HG02852 (cell line): Measurements from ENCODE around the gene SMIM28.
"Not testable (repeated sequence)": the region's sequence is repeated elsewhere in the genome, so short reads cannot be mapped to it uniquely, and the experiment has no call there.

Experiments
- ATAC-seq: cut with Tn5 transposase; IDR thresholded peaks from one replicate; pipeline ENCODE4 v1.9.1; 2021; ENCODE audit warnings: mild to moderate bottlenecking, moderate library complexity; ENCODE audit not compliant: unreplicated experiment

Gene SMIM28

DNA sequence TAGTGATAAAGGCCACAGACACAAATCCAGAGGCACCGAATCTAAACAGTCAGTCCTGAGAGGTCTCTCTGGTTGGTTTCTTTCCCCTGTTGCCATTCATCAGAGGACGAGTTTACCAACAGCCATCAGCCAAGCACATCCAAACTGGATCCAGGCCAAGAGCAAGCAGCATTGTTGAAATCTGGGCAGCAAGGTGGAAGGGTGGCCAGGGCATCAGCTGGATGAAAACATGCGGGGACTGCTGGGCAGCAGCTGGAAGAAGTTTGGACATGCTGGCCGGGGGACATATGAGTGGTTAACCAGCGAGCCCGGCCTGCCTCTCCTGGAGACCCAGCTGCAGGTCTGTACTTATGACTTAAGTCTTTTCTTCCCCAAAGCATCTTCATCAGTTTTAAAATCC, at the start of gene SMIM28:
Gene SMIM28, plus strand, starts transcription at position 62 of the 400 bp plus-strand sequence. Its CDS starts 168 bp downstream, at position 230.
- no peak for ATAC-seq

DNA sequence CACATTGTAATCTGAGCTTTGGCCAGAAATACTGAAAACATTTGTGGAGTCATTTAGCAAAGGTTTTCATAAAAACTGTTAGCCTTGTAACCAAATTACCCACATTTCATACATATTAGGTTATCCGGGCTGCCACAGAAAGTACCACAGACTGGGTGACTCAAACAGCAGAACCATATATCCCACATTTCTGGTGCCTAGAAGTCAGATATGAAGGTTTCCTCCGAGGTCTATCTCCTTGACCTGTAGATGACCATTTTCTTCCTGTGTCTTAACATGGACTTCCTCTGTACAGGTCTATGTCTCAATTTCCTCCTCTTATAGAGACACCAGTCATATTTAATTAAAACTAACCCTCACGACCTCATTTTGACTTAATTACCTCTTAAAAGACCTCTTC, 49.5 kb upstream of the SMIM28 start:
- ATAC-seq, result no peak

DNA sequence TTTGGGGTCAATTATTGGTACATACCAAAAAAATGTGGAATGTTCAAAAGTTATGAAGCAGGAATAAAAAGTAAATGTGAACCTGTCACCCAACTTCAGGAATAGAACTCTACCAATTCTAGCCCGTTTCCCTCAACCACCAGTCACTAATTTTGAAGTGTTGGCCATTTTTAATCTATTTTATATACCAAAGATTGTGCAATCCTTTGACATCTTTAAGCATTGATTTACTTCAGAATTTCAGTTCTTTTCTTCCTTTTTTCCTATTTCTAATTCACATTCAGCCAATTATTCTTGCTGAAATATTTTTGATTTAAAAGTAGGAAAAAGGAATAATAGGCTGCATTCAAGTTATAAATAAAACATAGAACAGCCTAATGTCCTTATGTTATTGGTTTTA, 46.9 kb upstream of the SMIM28 start:
- ATAC-seq, result no peak

DNA sequence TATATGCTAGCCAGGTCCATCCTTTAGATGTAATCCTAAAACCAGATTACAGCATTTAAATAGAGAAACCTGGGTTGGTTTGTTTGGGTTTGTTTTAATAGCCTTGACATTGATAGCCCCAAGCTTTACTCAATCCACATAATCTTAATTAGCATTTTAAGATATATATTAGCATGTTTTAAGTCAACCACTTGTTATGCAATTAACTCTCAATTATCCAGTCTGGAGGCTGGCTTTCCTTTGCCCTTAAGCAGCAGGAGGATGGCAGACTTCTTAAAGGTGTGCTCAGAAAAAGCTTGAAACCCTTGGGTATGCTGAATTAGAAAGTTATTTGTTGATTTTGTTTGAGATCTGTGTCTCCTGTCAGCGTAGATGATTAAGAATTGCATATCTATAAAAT, 46.3 kb upstream of the SMIM28 start:
- no peak for ATAC-seq

DNA sequence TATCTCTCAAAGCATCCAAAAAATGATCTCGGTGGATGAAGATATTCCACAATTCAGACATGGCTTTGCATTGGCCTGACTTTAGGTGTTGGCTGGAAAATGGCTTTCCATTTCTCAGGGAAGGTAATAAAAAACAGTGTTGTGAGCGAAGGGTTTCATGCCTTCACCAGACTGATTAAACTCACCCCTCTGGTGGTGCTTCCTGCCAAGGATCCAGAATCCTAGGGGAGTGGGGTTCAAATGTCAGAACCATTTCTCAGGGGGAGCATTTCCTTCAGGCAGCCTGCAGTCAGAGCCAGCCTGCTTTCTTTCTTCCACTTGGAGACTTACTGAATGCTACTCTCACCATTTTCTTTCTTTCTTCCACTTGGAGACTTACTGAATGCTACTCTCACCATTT, 45.7 kb upstream of the SMIM28 start:
- ATAC-seq, result no peak

DNA sequence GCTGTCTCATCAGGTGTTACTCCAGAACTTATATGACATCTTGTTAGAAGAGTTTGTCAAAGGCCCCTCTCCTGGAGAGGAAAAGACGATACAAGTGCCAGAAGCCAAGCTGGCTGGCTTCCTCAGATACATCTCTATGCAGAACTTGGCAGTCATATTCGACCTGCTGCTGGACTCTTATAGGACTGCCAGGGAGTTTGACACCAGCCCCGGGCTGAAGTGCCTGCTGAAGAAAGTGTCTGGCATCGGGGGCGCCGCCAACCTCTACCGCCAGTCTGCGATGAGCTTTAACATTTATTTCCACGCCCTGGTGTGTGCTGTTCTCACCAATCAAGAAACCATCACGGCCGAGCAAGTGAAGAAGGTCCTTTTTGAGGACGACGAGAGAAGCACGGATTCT, 43.7 kb upstream of the SMIM28 start:
- no peak for ATAC-seq

DNA sequence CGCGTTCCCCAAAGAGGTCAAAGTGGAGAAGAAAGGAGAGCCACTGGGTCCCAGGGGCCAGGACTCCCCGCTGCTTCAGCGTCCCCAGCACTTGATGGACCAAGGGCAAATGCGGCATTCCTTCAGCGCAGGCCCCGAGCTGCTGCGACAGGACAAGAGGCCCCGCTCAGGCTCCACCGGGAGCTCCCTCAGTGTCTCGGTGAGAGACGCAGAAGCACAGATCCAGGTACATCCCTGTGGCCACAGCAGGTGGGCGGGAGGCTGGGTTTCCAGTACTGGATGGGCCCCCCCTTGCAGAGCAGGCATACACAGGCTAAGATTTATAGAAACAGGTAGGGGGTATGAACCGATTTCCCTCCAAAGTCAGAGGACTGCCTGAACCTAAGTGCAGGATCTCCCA, 42.7 kb upstream of the SMIM28 start:
- no peak for ATAC-seq

DNA sequence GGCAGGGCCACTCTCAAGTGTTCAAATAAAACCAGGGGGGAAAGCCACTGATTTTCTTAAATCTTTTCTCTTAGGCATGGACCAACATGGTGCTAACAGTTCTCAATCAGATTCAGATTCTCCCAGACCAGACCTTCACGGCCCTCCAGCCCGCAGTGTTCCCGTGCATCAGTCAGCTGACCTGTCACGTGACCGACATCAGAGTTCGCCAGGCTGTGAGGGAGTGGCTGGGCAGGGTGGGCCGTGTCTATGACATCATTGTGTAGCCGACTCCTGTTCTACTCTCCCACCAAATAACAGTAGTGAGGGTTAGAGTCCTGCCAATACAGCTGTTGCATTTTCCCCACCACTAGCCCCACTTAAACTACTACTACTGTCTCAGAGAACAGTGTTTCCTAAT, 41.5 kb upstream of the SMIM28 start:
- ATAC-seq, result no peak

DNA sequence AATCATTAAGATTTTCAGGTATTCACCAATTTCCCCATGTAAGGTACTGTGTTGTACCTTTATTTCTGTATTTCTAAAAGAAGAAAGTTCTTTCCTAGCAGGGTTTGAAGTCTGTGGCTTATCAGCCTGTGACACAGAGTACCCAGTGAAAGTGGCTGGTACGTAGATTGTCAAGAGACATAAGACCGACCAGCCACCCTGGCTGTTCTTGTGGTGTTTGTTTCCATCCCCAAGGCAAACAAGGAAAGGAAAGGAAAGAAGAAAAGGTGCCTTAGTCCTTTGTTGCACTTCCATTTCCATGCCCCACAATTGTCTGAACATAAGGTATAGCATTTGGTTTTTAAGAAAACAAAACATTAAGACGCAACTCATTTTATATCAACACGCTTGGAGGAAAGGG, 40.6 kb upstream of the SMIM28 start:
- ATAC-seq, result no peak

DNA sequence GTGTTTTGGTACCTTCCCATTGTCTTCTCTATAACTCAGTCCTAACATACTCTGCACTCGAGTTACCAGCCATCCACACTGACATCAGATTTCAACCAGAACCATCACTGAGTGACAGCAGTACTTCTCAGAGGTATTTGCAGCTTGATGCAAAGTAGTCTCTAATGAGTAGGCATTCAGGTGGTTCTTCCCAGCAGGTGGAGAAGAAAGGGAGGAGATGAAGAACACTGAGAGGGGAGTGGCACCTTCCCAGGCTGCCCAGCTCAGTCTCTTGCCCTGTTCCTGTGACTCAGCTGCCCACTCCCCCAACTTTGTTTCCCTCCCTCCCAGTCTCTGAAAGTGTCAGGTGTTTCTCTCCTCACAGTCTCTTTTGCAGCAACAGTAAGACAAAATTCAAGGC, 38.7 kb upstream of the SMIM28 start:
- no peak for ATAC-seq

DNA sequence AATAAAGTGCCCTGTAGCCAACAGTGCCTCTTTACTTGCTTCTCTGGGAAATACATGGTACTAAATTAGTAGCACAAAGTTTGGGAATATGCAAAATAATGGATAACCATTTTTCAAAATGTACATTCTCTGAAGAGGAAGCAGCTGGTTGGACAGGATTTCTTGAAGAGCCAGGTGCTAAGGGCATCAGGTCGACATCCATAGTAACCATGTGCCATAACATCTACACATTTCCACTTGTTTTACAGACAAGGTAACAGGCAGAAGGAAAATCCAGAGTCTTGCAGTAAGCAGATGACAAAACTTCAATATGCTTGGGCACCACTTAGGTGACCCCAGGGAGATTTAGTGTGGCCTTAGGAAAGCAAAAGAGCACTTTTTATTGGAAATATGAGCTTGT, 36.5 kb upstream of the SMIM28 start:
- ATAC-seq, result no peak

DNA sequence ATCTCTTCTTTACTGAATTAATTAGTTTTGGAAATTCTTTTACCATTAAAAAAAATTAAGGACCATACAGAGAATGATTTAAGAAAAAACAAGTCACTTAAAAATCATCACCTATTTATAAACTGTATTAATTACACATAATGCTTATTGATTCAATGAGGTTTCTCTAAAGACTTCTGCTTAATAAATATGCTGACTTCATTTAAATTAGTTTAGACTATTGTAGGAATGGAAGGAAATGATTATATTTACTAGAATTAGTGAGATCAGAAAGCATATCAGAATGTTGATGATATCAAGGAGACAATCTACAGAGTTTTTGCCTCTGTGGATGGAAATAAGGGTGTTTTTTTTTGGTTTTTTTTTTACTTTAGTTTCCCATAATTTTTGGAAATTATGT, 34.6 kb upstream of the SMIM28 start:
- ATAC-seq, result no peak

DNA sequence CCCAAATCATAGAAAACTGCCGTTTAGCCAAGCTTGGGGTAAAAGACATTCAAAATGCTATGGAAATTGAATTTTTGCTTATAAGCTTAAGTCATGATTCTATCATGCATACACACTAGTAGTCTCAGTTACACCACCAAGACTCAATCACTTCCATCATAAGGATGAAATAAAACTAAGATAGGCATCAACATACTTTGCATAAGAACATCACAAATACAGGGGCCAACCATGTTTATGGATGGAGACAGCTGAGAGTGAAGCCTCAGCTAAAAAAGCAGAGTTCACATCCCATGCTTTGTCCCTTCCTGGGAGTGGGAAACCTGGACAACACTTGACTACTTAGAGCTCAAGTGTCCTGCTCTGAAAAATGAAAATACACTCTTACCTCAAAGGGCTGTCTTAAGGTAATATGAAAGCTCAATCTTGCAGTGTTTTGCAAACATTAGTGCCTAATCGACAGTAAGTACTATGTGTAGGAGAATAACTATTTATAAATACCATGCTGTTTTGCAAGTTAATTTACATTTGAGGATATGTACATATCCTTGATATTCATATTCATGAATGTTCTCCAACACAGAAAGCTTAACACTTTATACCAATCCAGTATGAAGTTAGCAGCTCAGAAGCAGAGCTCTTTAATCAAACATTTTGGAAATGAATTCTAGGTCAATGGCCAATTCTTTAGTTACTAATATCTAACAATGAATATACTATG, 32.0 kb upstream of the SMIM28 start:
- ATAC-seq, result no peak

DNA sequence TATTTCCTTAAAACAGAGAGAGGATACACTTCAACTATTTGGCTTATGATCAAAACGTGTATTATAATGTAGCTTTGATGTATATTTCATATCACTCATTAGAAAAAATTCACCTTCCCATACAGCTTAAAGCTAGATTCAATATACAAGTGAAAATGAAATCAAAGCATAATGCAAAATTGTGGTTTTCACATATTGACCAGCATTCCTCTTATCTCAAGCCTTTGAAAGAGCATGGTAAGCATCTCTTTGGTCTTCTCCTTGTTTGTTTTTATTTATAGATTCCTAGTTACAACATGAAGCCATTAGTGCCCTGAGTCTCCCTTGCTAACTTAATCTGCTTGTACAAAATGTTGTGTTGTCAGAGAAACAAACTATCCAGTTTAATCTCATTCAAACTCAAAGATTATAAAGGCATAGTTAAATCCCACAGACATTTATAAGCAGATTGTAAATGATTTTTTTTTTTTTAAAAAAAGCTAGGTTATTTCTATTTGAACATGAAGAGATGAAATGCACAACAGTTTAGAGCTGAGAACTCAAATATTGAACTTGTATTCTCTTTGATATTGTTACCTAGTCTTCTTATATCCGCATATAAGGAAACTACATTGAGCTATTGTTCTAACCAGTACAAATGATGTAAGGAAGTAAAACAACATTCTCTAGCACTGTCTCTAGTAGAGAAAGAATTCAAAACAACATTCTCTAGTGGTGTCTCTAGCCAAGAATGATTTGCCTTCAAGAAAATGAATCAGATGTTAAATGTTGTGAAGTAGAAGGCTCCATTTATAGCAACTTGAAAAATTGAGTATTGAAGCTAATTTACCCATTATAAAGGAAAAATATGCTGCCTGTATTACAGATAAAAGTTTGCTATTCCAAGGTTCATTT, 31.2 kb upstream of the SMIM28 start:
- ATAC-seq, result no peak

DNA sequence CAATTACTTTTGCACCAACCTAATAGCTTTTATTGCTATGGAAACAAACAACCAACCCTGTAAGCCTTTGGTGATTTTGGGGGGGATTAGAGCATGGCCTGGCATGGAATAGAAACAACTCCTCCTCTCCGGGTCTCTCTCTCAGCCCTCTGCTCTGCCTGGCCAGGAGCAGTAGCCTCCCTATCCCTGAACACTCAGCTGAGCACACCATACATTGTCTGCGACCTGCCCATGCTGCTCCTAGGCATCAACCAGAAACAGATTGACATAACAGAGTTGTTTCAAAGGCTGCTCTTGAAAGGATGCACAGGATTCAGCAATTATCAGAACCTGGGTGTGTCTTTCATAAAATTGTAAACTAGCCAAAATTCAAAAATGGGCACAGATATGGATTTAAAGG, 29.8 kb upstream of the SMIM28 start:
- no peak for ATAC-seq

DNA sequence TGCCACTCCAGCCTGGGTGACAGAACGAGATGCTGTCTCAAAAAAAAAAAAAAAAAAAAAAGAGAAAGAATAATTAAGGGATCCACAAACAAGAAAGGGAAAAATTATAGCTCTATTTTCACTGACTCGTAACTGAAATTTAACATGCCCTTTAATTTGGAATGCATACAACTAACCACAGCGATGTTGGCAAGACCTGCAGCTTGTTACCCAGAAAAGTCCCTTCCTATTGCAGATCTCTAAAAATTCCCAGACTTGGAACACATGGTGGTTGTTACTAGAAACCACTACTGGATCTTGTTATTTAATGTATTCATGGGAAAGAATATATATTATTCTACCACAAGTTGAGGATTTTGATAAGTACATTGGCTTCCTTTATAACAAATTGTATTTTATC, 27.8 kb upstream of the SMIM28 start:
- no peak for ATAC-seq

DNA sequence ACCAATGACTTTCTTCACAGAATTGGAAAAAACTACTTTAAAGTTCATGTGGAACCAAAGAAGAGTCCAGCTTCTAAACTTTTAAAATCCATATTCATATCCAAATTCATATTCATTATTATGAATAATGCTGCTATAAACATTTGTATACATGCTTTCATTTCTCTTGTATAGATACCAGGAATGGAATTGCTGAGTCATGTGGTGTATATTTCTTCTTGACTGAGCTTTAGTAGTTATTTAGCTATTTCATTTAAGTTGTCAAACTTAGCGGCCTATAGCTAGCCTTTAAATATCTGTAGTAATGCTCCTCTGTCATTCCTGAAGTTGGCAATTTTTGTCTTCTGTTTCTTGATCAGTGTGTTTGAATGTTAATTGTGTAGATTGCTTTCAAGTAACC, 19.8 kb upstream of the SMIM28 start:
- no peak for ATAC-seq

DNA sequence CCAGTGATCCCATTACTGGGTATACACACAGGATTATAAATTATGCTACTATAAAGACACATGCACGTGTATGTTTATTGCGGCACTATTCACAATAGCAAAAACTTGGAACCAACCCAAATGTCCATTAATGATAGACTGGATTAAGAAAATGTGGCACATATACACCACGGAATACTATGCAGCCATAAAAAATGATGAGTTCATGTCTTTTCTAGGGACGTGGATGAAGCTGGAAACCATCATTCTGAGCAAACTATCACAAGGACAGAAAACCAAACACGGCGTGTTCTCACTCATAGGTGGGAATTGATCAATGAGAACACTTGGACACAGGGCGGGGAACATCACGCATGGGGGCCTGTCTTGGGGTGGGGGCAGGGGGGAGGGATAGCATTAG, 9.0 kb upstream of the SMIM28 start:
- ATAC-seq, result not testable (repeated sequence)

DNA sequence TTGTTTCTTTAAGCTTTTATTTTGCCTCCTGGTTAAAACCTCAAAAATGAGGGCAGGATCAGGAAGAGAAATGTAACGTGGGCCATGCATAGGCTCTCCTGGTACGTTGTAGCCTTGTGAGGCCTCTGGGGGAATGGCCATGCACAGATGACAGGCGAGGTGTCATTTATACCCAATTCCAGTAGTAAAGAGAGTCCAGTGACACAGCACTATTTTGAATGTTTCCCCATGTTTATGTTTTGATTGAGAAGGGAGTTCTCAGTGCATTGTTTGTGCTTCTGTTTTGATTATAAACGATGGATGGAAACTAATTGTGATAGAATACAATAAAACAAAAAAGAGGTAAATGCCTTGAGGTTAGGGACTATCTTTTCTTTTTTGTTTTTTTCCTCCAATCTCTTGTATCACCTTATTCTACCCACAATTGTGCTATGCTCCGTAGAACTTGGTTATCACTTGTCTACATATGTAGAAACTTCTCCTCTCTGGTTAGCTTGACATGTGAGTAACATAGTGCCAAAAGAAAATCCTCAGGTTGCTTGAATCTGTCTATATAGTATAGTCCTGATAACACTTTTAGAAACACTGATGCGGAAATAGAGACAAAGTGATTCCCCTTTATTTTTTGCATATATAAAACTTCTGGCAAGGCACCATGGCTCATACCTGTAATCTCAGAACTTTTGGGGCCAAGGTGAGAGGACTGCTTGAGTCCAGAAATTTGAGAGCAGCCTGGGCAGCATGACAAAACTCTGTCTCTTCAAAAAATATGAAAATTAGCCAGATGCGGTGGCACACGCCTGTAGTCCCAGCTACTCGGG, 6.9 kb upstream of the SMIM28 start:
- ATAC-seq, result no peak

DNA sequence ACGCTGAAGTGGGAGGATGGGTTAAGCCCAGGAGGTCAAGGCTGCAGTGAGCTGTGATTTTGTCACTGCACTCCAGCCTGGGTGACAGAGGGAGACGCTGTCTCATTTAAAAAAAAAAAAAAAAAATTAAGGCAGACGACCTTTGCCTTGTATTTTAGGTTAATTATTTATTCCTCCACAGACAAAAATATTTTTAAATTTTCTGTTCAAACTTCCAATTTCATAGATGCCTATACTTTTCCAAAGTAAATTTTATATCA, 6.3 kb upstream of the SMIM28 start:
- no peak for ATAC-seq

DNA sequence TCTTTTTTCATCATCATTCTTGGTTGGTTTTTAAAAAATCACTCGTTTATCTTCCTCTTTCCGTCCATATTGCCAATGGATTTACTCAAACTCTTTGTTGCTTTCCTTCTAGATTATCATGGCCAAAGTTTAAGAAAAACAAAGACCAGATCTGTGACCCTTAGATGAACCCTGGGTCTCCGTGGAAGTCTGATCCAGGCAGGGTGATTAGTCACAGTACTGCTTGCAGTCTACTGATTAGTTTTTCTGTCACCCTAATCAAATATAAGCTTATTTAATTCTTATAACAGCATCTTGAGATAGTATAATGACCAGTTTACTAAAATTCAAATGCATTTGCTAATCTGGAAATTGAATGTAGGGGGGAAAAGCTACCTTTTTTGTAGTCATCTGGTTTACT, 6.0 kb upstream of the SMIM28 start:
- no peak for ATAC-seq
